ENCODE data around the gene NATD1.

Gene NATD1

GRCh38 chr17:21252796-21253645, at the start of gene NATD1:
TSS of gene NATD1 (minus strand) at chr17:21253410. CDS start at chr17:21253264, 146 bp downstream.
- peak; percentile 87 for DNase-seq (ENCODE audit: low spot score)

DNA sequence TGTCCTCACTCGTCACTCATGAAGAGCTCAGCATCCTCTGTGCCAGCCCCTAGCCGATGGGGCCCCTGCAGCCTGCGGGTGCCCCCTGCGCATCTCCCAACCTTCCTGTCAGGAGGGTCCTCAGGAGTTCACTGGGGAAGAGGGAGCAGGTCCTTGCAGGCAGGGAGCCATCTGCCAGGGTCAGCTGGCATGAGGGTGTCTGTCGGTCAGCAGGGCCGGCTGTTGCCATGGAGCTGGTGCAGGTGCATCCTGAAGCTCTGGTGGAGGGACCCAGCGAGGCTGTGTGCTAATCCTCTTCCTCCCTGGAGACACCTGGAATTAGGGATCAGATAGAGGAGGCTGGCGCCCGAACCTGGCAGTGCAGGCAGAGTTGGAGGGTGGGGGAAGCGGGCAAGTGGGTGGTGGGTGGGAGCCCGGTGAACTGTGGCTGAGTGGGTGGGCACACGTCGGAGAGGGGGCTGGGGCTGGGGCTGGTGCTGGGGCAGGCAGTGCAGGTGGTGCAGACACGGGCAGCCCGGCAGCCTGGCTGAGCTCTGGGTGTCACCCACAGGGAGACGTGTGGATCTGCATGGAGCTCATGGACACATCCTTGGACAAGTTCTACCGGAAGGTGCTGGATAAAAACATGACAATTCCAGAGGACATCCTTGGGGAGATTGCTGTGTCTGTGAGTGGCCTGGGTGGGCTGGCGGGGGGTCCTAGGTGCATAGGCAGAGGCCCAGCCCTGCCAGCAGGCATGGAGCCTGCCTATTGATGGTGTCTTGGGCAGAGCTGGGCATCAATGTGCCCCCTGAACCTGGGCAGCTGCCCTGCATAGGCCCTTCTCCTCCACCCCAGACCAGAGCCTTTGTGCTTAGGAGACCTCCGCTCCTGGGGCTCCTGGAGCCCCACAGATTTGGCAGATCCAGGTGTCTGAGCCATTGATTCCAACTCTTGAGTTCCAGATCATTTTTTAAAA, 48.7 kb upstream of the NATD1 start:
- DNase-seq (ENCODE audit: low spot score): no peak

GRCh38 chr17:21300601-21301571, 47.7 kb upstream of the NATD1 start:
- DNase-seq (ENCODE audit: low spot score): no peak

DNA sequence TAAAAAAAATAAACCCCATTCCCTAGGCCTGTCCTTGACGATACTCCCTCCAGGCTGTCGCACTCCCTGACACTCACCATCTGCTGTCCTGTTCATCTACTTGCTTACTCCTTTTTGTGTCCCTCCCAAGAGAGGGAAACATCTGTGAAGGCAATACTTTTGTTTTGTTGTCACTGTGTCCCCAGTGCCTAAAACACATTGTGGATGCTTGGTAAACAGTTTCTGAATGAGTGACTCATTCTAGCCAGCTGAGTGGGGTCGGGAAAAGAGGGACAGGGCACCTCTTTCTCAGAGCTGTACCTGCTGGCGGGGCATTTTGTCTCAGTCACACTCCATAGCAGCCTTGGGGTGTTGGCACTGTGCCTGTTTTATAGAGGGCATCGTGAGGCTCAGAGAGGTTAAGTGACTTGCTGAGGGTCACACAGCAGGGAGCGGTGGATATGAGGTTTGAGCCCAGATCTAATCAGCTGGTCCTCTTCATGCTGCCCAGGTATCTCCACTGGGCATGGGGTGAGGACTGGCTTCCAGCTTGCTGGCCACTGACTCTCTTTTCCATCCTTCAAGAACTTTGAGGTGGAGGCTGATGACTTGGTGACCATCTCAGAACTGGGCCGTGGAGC, 46.9 kb upstream of the NATD1 start:
- DNase-seq (ENCODE audit: low spot score): no peak

DNA sequence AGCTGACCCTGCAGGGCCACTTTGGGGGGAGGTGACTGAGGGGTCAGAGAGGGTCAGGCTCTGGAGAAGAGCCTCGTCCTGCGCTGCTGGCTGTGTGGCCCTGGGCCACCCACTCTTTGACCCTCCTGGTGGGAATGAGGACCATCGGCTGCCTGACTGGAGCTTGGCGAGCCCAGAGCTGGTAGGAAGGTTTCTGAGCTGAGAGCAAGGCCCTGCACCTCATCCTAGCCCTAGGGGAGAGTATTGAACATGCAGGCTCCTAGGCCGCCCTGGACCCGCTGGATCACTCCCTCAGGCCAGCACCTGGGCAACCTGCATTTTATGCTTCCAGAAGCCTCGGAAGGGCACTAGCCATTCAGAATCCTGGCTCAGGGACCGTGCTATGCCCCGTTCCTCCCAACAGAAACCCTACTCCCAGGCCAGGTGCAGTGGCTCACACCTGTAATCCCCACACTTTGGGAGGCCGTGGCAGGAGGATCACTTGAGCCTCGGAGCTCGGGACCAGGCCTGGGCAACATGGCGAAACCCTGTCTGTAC, 45.8 kb upstream of the NATD1 start:
- DNase-seq (ENCODE audit: low spot score): no peak

GRCh38 chr17:21298056-21298982, 45.1 kb upstream of the NATD1 start:
- DNase-seq (ENCODE audit: low spot score): no peak

- no peak for DNase-seq (ENCODE audit: low spot score)
These were observed 44.4 kb upstream of the NATD1 start for GRCh38 chr17:21297597-21297996.

DNA sequence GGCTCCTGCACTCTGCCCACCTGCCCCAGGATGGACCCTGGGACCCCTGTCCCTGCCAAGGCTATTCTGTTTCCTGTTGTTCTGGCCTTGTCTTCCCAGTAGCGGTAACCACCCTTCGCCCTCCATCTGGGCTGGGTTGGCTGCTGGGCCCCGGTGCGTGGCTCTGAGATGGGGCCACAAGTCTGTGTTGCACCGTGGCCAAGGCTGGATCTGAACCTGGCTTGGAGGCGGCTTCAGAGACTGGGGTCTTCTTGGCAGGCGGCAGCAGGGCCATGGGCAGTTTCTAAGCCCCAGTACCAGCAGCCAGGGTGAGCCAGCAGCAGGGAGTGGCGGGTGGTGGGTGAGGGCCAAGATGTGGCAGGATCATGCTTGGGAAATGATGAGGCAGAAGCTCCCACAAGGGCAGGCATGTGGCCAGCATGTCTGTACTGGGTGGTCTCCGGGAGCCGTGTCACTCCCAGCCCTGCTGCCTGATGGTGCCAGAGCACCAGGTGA, 43.9 kb upstream of the NATD1 start:
- DNase-seq (ENCODE audit: low spot score): no peak

- no peak for DNase-seq (ENCODE audit: low spot score)
These were observed 43.2 kb upstream of the NATD1 start for GRCh38 chr17:21296097-21297025.

GRCh38 chr17:21295036-21295952, 42.1 kb upstream of the NATD1 start:
- no peak for DNase-seq (ENCODE audit: low spot score)

GRCh38 chr17:21294321-21295035, 41.3 kb upstream of the NATD1 start:
- no peak for DNase-seq (ENCODE audit: low spot score)

DNA sequence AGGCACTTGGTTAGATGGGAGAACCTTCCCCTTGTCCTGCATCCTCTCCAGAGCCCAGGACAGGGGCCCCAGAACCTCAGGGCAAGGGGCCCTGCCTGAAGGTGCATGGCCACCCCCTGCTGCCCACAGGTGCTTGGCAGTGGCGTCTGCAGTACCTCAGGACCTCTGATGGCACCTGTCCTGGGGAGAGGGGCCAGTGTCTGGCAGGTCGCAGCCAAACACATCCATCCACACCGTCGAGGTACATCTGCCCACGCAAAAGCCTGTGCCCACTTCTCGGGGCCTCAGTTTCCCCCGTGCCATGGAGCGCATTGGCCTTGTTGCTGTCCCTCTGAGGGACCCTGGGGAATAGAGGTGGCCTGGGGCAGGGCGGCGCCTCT, 40.6 kb upstream of the NATD1 start:
- no peak for DNase-seq (ENCODE audit: low spot score)

GRCh38 chr17:21292867-21293830, 39.9 kb upstream of the NATD1 start:
- DNase-seq (ENCODE audit: low spot score): no peak

DNA sequence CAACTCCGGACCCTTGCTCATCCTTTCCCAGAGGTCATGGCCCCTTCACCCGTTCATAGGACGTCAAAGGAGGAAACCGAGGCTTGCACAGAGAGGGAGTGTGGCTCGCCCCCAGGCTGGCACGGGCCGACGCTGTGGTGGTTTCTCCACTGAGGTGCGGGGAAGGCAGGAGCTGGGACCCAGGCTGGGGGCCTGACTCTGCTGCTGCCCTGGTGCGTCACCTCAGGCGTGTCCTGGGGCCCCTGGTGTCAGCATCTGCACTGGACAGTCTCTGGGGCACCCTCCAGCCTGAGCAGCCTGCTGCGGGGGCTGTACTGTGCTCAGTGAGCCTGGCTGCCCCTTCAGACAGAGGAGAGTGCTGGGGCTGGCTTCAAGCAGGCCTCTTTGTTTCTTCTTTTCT, 38.7 kb upstream of the NATD1 start:
- no peak for DNase-seq (ENCODE audit: low spot score)

- no peak for DNase-seq (ENCODE audit: low spot score)
These were observed 38.1 kb upstream of the NATD1 start for GRCh38 chr17:21291357-21291756.
